GM23338 (cell line): Measurements from ENCODE around the gene HCRTR2.

Experiments
- CREB1 ChIP-seq: fragments of 250-450 bp; sonication (Bioruptor Pico); IDR thresholded peaks from 2 replicates; pipeline ENCODE4 v1.5.0; 2020; ENCODE audit warnings: low read depth, mild to moderate bottlenecking, moderate library complexity
- CTCF ChIP-seq, 2 experiments: fragments of 200-600 bp in 1 of 2; sonication (generic) in 1 of 2; conservative IDR thresholded peaks; 2 replicates each; pipeline versions ENCODE4 v1.5.1 to v1.6.1; 2016 to 2017; ENCODE audit warnings: antibody characterized with exemption in 2 of 2, low read depth in 2 of 2, mild to moderate bottlenecking in 2 of 2, moderate library complexity in 1 of 2
- ETS1 ChIP-seq: IDR thresholded peaks from 2 replicates; pipeline ENCODE4 v1.6.1; 2016; ENCODE audit warnings: antibody characterized with exemption
- EZH2 ChIP-seq: fragments of 200-600 bp; sonication (generic); IDR thresholded peaks from one replicate; pipeline ENCODE4 v1.8.0; 2017; ENCODE audit warnings: antibody characterized with exemption, mild to moderate bottlenecking, low read depth; ENCODE audit not compliant: unreplicated experiment
- EZH2phosphoT487 ChIP-seq: fragments of 200-600 bp; sonication (generic); IDR thresholded peaks from one replicate; pipeline ENCODE4 v1.8.1; 2018; ENCODE audit warnings: antibody characterized with exemption; ENCODE audit not compliant: unreplicated experiment
- JUNB ChIP-seq: IDR thresholded peaks from one replicate; pipeline ENCODE4 v1.6.1; 2016; ENCODE audit warnings: antibody characterized with exemption; ENCODE audit not compliant: unreplicated experiment
- POLR2AphosphoS5 ChIP-seq: IDR thresholded peaks from 2 replicates; pipeline ENCODE4 v1.6.1; 2016; ENCODE audit warnings: antibody characterized with exemption, low read depth
- REST ChIP-seq: IDR thresholded peaks from one replicate; pipeline ENCODE4 v1.6.1; 2018; ENCODE audit warnings: antibody characterized with exemption; ENCODE audit not compliant: unreplicated experiment
- STAT1 ChIP-seq: IDR thresholded peaks from one replicate; pipeline ENCODE4 v1.6.1; 2016; ENCODE audit warnings: antibody characterized with exemption; ENCODE audit not compliant: unreplicated experiment
- ZNF114 ChIP-seq: fragments of 250-450 bp; sonication (Bioruptor Pico); IDR thresholded peaks from 2 replicates; pipeline ENCODE4 v1.5.0; 2020; ENCODE audit warnings: mild to moderate bottlenecking, moderate library complexity
- ZNF331 ChIP-seq: fragments of 250-450 bp; sonication (Bioruptor Pico); IDR thresholded peaks from 2 replicates; pipeline ENCODE4 v1.5.0; 2020; ENCODE audit warnings: low read depth, mild to moderate bottlenecking, moderate library complexity

GRCh38 chr6:55208478-55209458 lies 34.5 kb downstream of the HCRTR2 start:
- TF ChIP-seq EZH2 (no peak), CTCF (conservative IDR thresholded peaks at IDR 0.05; ENCODE audit: low read depth in 2 of 2) (no peak), POLR2AphosphoS5 (no peak), REST (no peak), EZH2phosphoT487 (no peak), CREB1 (CRISPR knock-in tag) (no peak), JUNB (no peak), ZNF331 (CRISPR knock-in tag) (no peak), ZNF114 (no peak), ETS1 (no peak), STAT1 (no peak)
